GM12892 (cell line): Measurements from ENCODE around the gene SNX2.
"Not testable (repeated sequence)": the region's sequence is repeated elsewhere in the genome, so short reads cannot be mapped to it uniquely, and the experiment has no call there.

Experiments used
- DNase-seq: peaks from one replicate; pipeline ENCODE4 v3.0.0; 2011; ENCODE audit not compliant: insufficient read length
- FAIRE-seq: peaks from 2 replicates; lab custom pipeline; 2011; peaks lifted over from hg19 to GRCh38; lab: Jason Lieb, UNC
- POLR2A ChIP-seq: IDR thresholded peaks from 2 replicates; pipeline ENCODE4 v1.6.1; 2011; ENCODE audit warnings: low read depth, low read length, control low read depth
- POLR2AphosphoS5 ChIP-seq: IDR thresholded peaks from 2 replicates; pipeline ENCODE4 v1.6.1; 2011; ENCODE audit warnings: low read depth, low read length, control low read depth
- TAF1 ChIP-seq: IDR thresholded peaks from 2 replicates; pipeline ENCODE4 v1.6.1; 2011; ENCODE audit warnings: low read depth, mild to moderate bottlenecking, control low read depth, low read length, borderline replicate concordance

SNX2 gene

GRCh38 chr5:122753500-122753899 lies 21.4 kb upstream of the SNX2 start:
- DNase-seq, result no peak
- FAIRE-seq, result no peak
- TF ChIP-seq TAF1 (no peak), POLR2AphosphoS5 (no peak), POLR2A (no peak)

DNA sequence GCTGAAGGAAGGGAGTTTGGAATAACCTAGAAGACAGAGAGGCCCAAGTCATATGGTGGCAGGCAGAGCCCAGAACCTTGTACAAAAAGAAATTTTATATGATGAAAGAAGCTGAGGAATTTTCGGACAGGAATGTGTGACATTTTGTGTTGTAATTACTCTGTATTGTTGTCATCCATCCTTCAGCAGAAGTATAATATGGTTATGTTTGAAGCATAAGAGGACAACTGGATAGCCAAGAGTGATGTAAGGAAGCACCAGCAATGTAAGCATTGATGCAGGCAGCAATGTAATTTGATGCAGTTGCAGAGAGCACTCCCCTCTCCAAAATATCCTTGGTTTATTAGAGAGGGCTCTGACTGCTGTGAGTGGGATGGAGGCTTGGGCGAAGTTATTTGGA lies 19.1 kb upstream of the SNX2 start:
- FAIRE-seq (no peak), DNase-seq (no peak)
- TF ChIP-seq TAF1 (no peak), POLR2AphosphoS5 (no peak), POLR2A (no peak)

- no peak for TF ChIP-seq TAF1
- no peak for TF ChIP-seq POLR2AphosphoS5
- no peak for TF ChIP-seq POLR2A
- DNase-seq, result no peak
- FAIRE-seq, result peak; percentile 53
Measured at GRCh38 chr5:122756264-122756911, 18.5 kb upstream of the SNX2 start.

DNA sequence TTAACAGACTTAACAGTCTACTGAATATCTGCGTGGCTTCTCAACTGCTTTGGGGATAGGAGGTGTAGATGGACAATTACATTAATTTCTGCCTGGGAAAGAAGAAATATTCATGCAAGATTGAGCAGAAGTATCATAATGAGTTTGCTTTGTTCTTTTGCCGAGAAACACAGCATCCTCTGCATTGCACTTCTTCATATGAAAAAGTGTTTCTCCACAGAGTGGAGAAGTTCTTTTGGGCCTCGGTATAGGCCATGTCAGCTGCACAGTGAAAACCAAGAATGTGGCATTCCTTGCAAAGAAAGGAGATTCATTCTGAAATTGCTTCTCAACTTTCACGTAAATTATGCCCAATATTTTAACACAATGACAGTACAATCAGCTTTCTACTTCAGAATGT lies 17.6 kb upstream of the SNX2 start:
- DNase-seq (no peak), FAIRE-seq (peak; percentile 96)
- TF ChIP-seq POLR2A, result no peak
- no peak for TF ChIP-seq TAF1
- TF ChIP-seq POLR2AphosphoS5, result no peak

DNA sequence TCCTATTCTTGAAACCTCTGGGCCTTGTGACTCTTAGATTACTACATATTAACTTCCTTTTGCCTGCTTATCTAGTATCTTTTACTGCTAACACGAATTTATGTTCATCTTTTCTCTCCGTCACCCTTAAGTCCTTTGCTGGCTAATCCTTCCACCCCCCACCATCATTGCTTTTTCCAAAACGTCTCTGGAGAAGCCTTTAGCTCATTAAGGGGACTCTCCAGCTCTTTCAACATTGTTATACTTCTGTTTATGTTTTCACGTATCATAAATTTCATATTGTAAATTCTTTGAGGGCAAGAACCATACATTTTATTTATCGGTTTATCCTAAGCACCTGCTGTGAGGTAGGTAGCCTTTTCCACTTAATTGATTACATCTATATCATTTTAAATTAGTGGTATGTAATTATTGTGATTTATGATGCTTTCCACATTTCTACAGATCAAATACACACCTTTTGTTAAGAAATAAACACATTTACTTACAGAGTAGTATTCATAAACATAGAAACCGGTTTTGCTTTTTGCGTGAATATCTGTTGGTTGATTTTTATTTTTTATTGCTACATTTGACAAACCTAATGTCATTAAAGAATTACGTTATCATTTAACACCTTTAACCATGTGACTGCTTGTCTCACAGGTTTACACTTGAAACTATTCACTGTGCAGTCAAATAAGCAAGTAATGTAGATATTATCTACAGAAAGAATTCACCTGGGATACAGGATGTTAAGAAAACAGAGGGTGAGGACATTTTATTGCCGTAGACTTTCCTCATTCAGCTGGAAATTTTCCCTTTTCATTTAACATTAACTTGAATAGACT lies 15.4 kb upstream of the SNX2 start:
- FAIRE-seq, result no peak
- no peak for DNase-seq
- TF ChIP-seq TAF1 (no peak), POLR2AphosphoS5 (no peak), POLR2A (no peak)

DNA sequence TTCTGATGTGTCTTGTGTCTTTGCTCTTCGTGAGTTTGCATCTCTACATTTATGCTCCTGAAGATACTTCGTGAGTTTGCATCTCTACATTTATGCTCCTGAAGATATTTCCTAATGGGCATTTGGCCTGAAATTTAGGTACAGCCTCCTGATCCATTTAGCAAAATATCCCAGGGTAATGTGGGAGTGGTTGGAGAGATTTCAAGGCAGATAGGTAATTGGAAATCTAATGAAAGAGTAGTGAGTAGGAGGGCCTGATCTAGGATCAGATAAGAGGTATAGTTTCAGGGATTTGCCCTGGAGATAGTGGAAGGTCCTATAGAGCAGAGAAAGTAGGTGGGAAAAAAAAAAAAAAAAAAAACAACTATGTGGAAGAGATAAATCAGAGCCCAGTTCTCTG lies 14.6 kb upstream of the SNX2 start:
- TF ChIP-seq POLR2A (no peak), POLR2AphosphoS5 (no peak), TAF1 (no peak)
- FAIRE-seq (no peak), DNase-seq (no peak)

- FAIRE-seq (no peak), DNase-seq (no peak)
- TF ChIP-seq POLR2A (no peak), POLR2AphosphoS5 (no peak), TAF1 (no peak)
Measured at GRCh38 chr5:122761115-122761514, 13.8 kb upstream of the SNX2 start.

DNA sequence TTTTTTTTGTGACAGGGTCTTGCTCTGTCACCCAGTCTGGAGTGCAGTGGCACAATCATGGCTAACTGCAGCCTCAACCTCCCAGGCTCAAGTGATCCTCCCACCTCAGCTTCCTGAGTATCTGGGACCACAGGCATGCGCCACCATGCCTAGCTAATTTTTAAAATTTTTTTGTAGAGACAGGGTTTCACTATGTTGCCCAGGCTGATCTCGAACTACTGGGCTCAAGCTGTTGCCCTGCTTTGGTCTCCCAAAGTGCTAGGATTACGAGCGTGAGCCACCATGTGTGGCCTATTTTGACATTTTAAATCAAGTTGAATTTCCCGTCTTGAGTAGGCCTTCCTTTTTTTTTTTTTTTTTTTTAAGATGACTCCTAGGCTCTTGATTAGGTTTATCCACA lies 13.0 kb upstream of the SNX2 start:
- DNase-seq, FAIRE-seq: not testable (repeated sequence)

- FAIRE-seq, result no peak
- no peak for TF ChIP-seq TAF1
- TF ChIP-seq POLR2A, result no peak
- TF ChIP-seq POLR2AphosphoS5, result no peak
- no peak for DNase-seq
Measured at GRCh38 chr5:122766130-122766529, 8.8 kb upstream of the SNX2 start.

DNA sequence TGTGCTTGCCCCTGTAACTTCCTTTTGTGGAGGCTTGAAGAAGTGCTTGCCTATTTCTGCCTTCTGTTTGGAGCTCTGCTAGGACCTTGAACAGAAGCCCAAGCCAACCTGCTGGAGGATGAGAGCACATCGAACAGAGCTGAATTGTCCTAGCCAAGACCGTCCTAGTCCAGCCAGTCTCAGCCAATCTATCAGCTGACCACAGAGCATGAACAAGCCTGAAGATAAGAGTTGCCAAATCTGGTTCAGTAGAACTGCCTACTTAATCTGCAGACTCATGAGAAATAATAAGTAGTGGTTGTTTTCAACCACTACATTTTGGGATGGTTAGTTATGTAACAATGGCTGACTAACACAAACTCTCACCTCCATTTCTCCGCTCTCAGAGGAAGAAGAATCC lies 4.4 kb upstream of the SNX2 start:
- no peak for FAIRE-seq
- DNase-seq, result no peak

DNA sequence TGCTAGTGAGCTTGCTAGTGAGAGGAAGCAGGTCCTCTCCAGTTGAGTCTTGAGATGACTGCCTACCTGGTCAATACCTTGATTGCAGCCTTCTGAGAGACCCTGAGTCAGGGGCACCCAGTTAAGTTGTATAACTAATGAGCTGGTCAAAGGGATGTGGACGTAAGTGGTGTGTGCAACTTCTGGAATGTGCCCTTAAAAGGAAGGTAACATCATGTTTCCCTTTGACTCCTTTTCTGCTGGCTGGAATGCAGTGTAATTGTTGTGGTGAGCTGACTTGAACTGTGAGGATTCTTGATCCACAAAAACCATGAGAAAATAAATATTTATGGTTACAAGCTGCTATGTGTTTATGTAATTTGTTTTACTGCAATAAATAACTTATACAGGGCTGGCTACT lies 2.4 kb upstream of the SNX2 start:
- no peak for DNase-seq
- no peak for FAIRE-seq
- TF ChIP-seq POLR2AphosphoS5 (no peak), POLR2A (no peak), TAF1 (no peak)

More for the DNA sequence above, 4.4 kb upstream of the SNX2 start:
- TF ChIP-seq POLR2AphosphoS5 (no peak), TAF1 (no peak), POLR2A (no peak)

- no peak for DNase-seq
- TF ChIP-seq POLR2AphosphoS5 (no peak), TAF1 (no peak)
- FAIRE-seq, result no peak
Measured at GRCh38 chr5:122773619-122774018, 1.3 kb upstream of the SNX2 start.

DNA sequence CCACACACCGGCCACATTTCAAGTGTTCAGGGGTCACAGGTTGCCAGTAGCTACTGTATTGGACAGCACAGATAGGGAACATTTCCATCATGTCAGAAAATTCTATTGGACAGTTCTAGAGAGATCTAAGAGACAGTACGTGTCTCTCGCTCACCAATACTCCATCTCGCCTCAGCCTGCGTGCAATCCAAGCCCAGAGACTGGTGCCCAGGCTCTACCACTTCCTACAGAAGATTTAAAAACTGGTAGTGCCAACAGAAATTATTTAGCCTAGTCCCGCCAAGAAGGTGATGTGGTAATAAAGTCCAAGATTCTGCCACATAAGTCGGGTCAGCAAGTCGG lies 390 bp upstream of the SNX2 start:
- no peak for DNase-seq
- FAIRE-seq, result no peak

More for the DNA sequence above, 390 bp upstream of the SNX2 start:
- no peak for TF ChIP-seq TAF1
